HepG2 (cell line): Measurements from ENCODE around the gene TOR4A. TPM values are rescaled to one million over a fixed set of nuclear protein-coding genes. Genes with fewer than 3 reads are reported as not detected.
A peak's percentile ranks its signal among the peaks of the same experiment; 100 is the strongest.

ENCODE experiments used
- ATAC-seq: fragments of 200-7000 bp; cut with Tn5 transposase; 3 replicates; pipeline ENCODE4 v1.9.1; 2020; ENCODE audit warnings: mild to moderate bottlenecking, moderate library complexity
- BruUV-seq: library from RNA; stranded (reverse); fragments of 400-500 nt; replicated peaks from 2 replicates; lab custom pipeline; 2021; lab: Mats Ljungman, UMichigan
- CTCF ChIA-PET: fragments of 300-600 bp; formaldehyde crosslinking; extraction: SDS; loops from one replicate; lab custom pipeline; 2021; ENCODE audit warnings: low total read pairs, inconsistent platforms, low intra/inter-chr PET ratio; lab: Yijun Ruan, JAX
- POLR2A ChIA-PET: fragments of 350-600 bp; sonication (Branson Sonifier 250); formaldehyde crosslinking; loops from one replicate; lab custom pipeline; 2020; ENCODE audit warnings: antibody characterized with exemption, inconsistent platforms; lab: Yijun Ruan, JAX
- DNase-seq: peaks from one replicate; pipeline ENCODE4 v3.0.0-alpha.2; 2015; ENCODE audit warnings: low spot score
- FAIRE-seq: peaks from 3 replicates; lab custom pipeline; 2011; peaks lifted over from hg19 to GRCh38; lab: Jason Lieb, UNC
- H2AFZ ChIP-seq: one replicate; pipeline ENCODE4 v1.6.1; 2011; ENCODE audit warnings: low read length, inconsistent platforms
- H3K27ac ChIP-seq: fragments of 300-600 bp; 3 replicates; pipeline ENCODE4 v1.8.0; 2011; ENCODE audit warnings: mixed run types, mild to moderate bottlenecking, mixed read lengths, low read length, inconsistent platforms; ENCODE audit not compliant: insufficient read depth; ENCODE audit errors: extremely low read length
- H3K27me3 ChIP-seq, 2 experiments: fragments of 200-600 bp in 1 of 2; 2 replicates in 1 of 2; 3 replicates in 1 of 2; pipeline versions ENCODE4 v1.6.0 to v1.8.0; 2011; ENCODE audit warnings: low read length in 2 of 2, mild to moderate bottlenecking in 2 of 2, moderate library complexity in 2 of 2, inconsistent platforms in 1 of 2; ENCODE audit not compliant: insufficient read depth in 2 of 2, control insufficient read depth in 1 of 2
- H3K36me3 ChIP-seq, 2 experiments: fragments of 200-600 bp in 1 of 2; replicated peaks in 1 of 2; 2 replicates in 1 of 2; 3 replicates in 1 of 2; pipeline versions ENCODE4 v1.5.1 to v1.8.0; 2011; ENCODE audit warnings: low read length in 2 of 2, inconsistent platforms in 1 of 2; ENCODE audit not compliant: insufficient read depth in 2 of 2, control insufficient read depth in 1 of 2
- H3K4me1 ChIP-seq: 2 replicates; pipeline ENCODE4 v1.5.1; 2012; ENCODE audit warnings: low read length, inconsistent platforms; ENCODE audit not compliant: insufficient read depth
- H3K4me2 ChIP-seq: 2 replicates; pipeline ENCODE4 v1.6.0; 2011; ENCODE audit warnings: low read depth, low read length, inconsistent platforms
- H3K4me3 ChIP-seq, 3 experiments: fragments of 200-600 bp in 1 of 3; sonication (generic), shearing (Covaris generic) in 1 of 3; replicated peaks in 1 of 3; 2 replicates each; pipeline ENCODE4 v1.5.1; 2011 to 2016; ENCODE audit warnings: low read length in 3 of 3, inconsistent platforms in 2 of 3, low read depth in 2 of 3, mild to moderate bottlenecking in 2 of 3, control low read depth in 1 of 3, mixed read lengths in 1 of 3; ENCODE audit not compliant: insufficient read depth in 1 of 3
- H3K79me2 ChIP-seq: one replicate; pipeline ENCODE4 v1.6.1; 2011; ENCODE audit warnings: low read length, inconsistent platforms; ENCODE audit not compliant: insufficient read depth
- H3K9ac ChIP-seq: 2 replicates; pipeline ENCODE4 v1.6.0; 2011; ENCODE audit warnings: mild to moderate bottlenecking, low read depth, low read length, inconsistent platforms; ENCODE audit not compliant: insufficient read depth
- H3K9me3 ChIP-seq: 2 replicates; pipeline ENCODE4 v1.5.1; 2012; ENCODE audit warnings: mild to moderate bottlenecking, low read length
- H4K20me1 ChIP-seq: 2 replicates; pipeline ENCODE4 v1.6.0; 2011; ENCODE audit warnings: inconsistent platforms, mild to moderate bottlenecking, low read length, moderate library complexity; ENCODE audit not compliant: insufficient read depth
- HOXA3 ChIP-seq: sonication (generic); formaldehyde crosslinking; IDR thresholded peaks from 2 replicates; pipeline ENCODE4 v1.5.0; 2020; ENCODE audit warnings: missing genetic modification reagents
- MAFG ChIP-seq: sonication (generic); formaldehyde crosslinking; IDR thresholded peaks from 2 replicates; pipeline ENCODE4 v1.5.1; 2020; ENCODE audit warnings: mild to moderate bottlenecking, missing genetic modification reagents
- SMYD3 ChIP-seq: sonication (generic); formaldehyde crosslinking; IDR thresholded peaks from 2 replicates; pipeline ENCODE4 v1.8.1; 2023; ENCODE audit warnings: mild to moderate bottlenecking, missing genetic modification reagents
- SPEN ChIP-seq: sonication (generic); formaldehyde crosslinking; IDR thresholded peaks from 2 replicates; pipeline ENCODE4 v1.5.1; 2020; ENCODE audit warnings: low read depth, mild to moderate bottlenecking, missing genetic modification reagents
- THRA ChIP-seq: sonication (generic); formaldehyde crosslinking; IDR thresholded peaks from 2 replicates; pipeline ENCODE4 v1.4.0; 2020; ENCODE audit warnings: missing genetic modification reagents, borderline replicate concordance
- ZBTB33 ChIP-seq: sonication (generic); formaldehyde crosslinking; IDR thresholded peaks from 2 replicates; pipeline ENCODE4 v1.4.0; 2020; ENCODE audit warnings: missing genetic modification reagents
- WGBS: methylation state at CpG from one replicate; pipeline ENCODE4 v1.1.6; 2017; ENCODE audit warnings: low lambda C conversion rate; 5-methylcytosine and 5-hydroxymethylcytosine counted together
- in situ Hi-C: cut with HindIII; loops from 2 replicates; pipeline ENCODE4 v1.10.0; 2017; ENCODE audit warnings: low pct_unique_long_range_greater_than_20kb; ENCODE audit not compliant: extremely low pct_ligation_motif_present
- intact Hi-C: fragments of 100-400 bp; cut with micrococcal nuclease; formaldehyde crosslinking; loops from one replicate; pipeline ENCODE4 v1.10.0; 2022; ENCODE audit not compliant: unreplicated experiment
- polyA plus RNA-seq, 8 experiments: library from polyadenylated mRNA; depleted of rRNA in 3 of 8; stranded (reverse) in 7 of 8; unstranded in 1 of 8; fragments of >200 nt; fragmentation: Illumina TruSeq in 4 of 8; extraction: Trizol in 4 of 8; gene quantifications; 2 replicates each; pipeline versions ENCODE4 v1.2.1 to v1.2.3, GENCODE V29; 2011 to 2016; ENCODE audit warnings: low read depth in 4 of 8, missing spikeins in 1 of 8, mixed read lengths in 1 of 8; ENCODE audit not compliant: insufficient read depth in 1 of 8
- total RNA-seq, 5 experiments: library from RNA; depleted of rRNA; stranded (reverse); fragments of >200 nt; fragmentation: Illumina TruSeq; extraction: Trizol; gene quantifications; 2 replicates each; pipeline ENCODE4 v1.2.3, GENCODE V29; 2016; ENCODE audit warnings: low read depth in 1 of 5

TOR4A gene
- total and polyA plus RNA-seq, 2 of the 13 experiments (the other 11 are each of a cell fraction or from before 2014, with no cell fraction given): 11.1 to 14.2 TPM

GRCh38 chr9:137319011-137319738, 41.6 kb downstream of the TOR4A start (continued):
- TF ChIP-seq ZBTB33 (CRISPR knock-in tag) (peak; percentile 43; the same call in 1 of the 2 replicates), SPEN (no peak), HOXA3 (CRISPR knock-in tag) (peak; percentile 34; the same call in 1 of the 2 replicates), THRA (no peak)

GRCh38 chr9:137319739-137320551, 42.4 kb downstream of the TOR4A start:
- H3K4me2 ChIP-seq: no peak overlapping the region
- no TSS peak for BruUV-seq

More at GRCh38 chr9:137319739-137320551, 42.4 kb downstream of the TOR4A start:
- Histone ChIP-seq H3K4me1 (peaks cover 14% of the 10 kb centered on the region), H2AFZ (no peak overlapping the region), H3K27me3 (peaks cover 13 to 53% of the 10 kb centered on the region in 2 experiments), H3K9ac (no peak overlapping the region), H4K20me1 (peaks cover 4% of the 10 kb centered on the region; the same call in 1 of the 2 replicates)
- in situ Hi-C loops: no loop called here
- ATAC-seq (no peak), DNase-seq (no peak), FAIRE-seq (no peak)
- TF ChIP-seq MAFG: no peak
- no peak for TF ChIP-seq SMYD3 (CRISPR knock-in tag)
- TF ChIP-seq, all 625 proteins: peak for 0
- POLR2A ChIA-PET: interaction anchor here (1.6 kb wide), 1 partner anchor 18 kb away, joined by 5 read pairs; the partner anchor contains the start of gene NRARP
- Histone ChIP-seq H3K9me3 (no peaks in the 10 kb centered on the region), H3K79me2 (no peaks in the 10 kb centered on the region), H3K4me3 (no peak overlapping the region), H3K27ac (no peak overlapping the region), H3K36me3 (no peaks in the 10 kb centered on the region)
- WGBS: 53% methylated on average over 4 of the region's 22 CpGs
- CTCF ChIA-PET: interaction anchor here (0.5 kb wide), 1 partner anchor 20 kb away, joined by 3 read pairs; no protein-coding TSS in a partner anchor
- intact Hi-C loops: no loop called here
